ENCODE data around the gene NFATC3.

DNA sequence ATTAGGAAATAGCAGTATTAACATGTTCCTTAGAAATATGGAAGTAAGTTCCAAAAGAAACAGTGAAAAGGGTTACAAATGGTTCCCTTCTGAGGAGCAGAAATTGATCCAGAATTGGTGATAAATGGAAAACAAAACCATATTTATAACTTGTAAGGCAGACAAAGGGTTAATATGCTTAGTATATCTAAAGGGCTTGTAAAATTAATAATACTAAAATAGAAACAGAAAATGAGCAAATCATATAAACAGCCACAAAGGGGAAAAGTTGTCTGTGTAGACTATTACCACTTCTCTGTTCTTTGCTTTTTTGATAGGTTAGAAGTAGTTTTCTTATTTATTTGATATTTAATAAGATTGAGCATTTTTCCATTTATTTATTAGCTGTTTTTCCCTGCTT, 64.4 kb downstream of the NFATC3 start:
- TF ChIP-seq, protein P1, sequence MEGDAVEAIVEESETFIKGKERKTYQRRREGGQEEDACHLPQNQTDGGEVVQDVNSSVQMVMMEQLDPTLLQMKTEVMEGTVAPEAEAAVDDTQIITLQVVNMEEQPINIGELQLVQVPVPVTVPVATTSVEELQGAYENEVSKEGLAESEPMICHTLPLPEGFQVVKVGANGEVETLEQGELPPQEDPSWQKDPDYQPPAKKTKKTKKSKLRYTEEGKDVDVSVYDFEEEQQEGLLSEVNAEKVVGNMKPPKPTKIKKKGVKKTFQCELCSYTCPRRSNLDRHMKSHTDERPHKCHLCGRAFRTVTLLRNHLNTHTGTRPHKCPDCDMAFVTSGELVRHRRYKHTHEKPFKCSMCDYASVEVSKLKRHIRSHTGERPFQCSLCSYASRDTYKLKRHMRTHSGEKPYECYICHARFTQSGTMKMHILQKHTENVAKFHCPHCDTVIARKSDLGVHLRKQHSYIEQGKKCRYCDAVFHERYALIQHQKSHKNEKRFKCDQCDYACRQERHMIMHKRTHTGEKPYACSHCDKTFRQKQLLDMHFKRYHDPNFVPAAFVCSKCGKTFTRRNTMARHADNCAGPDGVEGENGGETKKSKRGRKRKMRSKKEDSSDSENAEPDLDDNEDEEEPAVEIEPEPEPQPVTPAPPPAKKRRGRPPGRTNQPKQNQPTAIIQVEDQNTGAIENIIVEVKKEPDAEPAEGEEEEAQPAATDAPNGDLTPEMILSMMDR (IDR thresholded peaks at IDR 0.05) = no peak
- no peak for TF ChIP-seq POLR2A (IDR thresholded peaks at IDR 0.05)

Data from heart left ventricle (tissue), 13 donors.